AG09309 (cell line): Measurements from ENCODE around the gene SINHCAF.

ENCODE experiments used
- DNase-seq: peaks from one replicate; pipeline ENCODE4 v3.0.0-alpha.2; 2010; ENCODE audit warnings: low read depth
- H3K4me3 ChIP-seq: 2 replicates; pipeline ENCODE4 v1.5.1; 2011; ENCODE audit warnings: mild to moderate bottlenecking, low read depth, low read length, moderate library complexity; ENCODE audit not compliant: control insufficient read depth
- CTCF ChIP-seq: IDR thresholded peaks from 2 replicates; pipeline ENCODE4 v1.5.1; 2011; ENCODE audit warnings: mild to moderate bottlenecking, low read depth, low read length, inconsistent platforms; ENCODE audit not compliant: insufficient read depth, control insufficient read depth; ENCODE audit errors: missing control alignments

The SINHCAF gene

DNA sequence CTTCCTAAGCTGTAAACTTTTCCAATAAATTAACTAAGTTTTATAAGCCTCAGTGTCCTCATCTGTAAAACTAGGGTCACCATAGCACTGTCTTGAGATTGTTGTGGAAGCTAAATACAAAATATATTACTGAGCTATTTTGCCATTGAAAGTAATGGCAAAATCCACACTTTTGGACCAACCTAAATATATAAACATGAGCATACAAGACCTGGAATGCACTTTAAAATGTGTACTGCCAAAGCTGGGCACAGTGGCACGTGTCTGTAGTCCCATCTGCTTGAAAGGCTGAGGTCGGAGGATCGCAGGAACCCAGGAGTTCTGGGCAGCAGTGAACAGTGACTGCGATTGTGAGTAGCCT is 29.8 kb upstream of the SINHCAF start:
- no peak for TF ChIP-seq CTCF
- H3K4me3 ChIP-seq = no peak overlapping the region
- no peak for DNase-seq

DNA sequence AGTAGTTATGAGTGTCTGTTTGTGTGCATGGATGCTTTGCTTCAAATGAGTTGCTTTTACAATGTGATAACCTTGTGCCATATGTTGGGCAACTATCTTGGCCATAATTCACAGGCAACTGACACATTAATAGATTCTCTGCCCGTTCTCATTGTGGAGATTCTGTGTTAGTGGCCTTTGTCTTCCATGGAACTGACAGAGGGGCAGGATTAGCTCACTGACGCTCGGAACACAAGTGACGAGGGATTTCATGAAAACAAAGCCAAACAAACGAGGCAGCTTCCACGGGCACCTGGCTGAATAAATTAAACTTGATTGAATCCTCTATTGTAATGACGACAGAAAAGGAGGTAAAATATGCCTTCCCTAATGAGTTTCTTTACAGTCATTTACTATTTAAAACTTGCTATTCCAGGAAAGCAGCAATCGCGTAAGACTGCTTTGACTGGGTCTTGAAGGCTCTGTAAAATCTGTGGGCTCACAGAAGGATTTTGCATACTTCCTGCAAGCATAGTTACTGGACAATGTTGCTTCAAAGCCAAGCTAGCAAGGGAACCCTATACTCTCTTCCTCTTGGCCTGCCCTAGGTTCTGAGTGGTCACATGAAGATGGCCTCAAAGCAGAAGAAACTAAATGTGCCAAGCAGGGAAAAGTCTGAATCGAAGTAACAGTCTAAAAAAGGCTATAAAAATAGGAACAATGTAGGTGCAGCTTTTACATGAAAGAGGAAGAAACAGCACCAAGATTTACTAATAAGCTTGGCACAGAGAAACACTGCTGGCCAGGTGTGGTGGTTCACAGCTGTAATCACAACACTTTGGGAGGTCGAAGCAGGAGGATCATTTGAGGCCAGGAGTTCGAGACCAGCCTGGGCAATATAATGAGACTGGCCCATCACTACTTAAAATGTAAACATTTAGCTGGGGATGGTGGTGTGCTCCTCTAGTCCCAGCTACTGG is 28.1 kb upstream of the SINHCAF start:
- no peak for TF ChIP-seq CTCF
- DNase-seq = no peak
- no peak overlapping the region for H3K4me3 ChIP-seq

GRCh38 chr12:31346267-31346666 is 20.3 kb upstream of the SINHCAF start:
- no peak overlapping the region for H3K4me3 ChIP-seq
- no peak for TF ChIP-seq CTCF
- DNase-seq = no peak

DNA sequence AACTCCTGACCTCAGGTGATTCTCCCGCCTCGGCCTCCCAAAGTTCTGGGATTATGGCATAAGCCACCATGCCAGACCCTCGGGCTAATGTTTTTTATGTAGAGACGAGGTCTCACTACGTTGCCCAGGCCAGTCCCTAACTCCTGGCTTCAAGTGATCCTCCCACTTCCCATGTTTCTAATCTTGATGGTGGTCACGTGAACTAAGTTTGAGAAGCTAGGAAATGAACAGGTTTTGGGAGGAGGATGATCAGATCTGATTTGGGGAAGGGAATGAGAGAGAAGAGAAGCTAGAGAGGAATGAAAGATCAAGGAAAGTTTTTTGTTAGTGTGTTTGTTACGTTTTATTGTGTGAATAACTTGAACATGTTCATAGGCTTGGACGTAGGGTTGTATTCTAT is 17.2 kb upstream of the SINHCAF start:
- no peak for TF ChIP-seq CTCF
- no peak overlapping the region for H3K4me3 ChIP-seq
- DNase-seq = no peak

DNA sequence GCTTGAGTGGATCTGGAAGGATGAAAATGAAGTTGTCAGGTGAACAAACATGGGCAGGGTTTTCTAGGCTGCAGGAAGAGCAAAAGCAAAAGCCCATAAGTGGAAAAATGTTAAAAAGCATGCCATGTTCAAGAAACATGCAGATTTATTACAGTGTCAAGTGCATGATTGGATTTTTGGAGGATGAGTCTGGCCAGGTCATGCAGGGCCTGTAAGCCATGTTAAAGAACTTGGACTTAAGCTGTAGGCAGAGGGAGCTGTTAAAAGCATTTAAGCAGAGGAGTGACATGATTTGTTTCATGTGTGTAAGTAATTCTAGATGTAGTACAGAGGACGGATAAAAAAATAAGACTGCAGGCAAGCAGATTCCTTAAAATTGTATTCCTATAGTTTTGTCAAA is 16.3 kb upstream of the SINHCAF start:
- no peak overlapping the region for H3K4me3 ChIP-seq
- DNase-seq = no peak
- no peak for TF ChIP-seq CTCF

DNA sequence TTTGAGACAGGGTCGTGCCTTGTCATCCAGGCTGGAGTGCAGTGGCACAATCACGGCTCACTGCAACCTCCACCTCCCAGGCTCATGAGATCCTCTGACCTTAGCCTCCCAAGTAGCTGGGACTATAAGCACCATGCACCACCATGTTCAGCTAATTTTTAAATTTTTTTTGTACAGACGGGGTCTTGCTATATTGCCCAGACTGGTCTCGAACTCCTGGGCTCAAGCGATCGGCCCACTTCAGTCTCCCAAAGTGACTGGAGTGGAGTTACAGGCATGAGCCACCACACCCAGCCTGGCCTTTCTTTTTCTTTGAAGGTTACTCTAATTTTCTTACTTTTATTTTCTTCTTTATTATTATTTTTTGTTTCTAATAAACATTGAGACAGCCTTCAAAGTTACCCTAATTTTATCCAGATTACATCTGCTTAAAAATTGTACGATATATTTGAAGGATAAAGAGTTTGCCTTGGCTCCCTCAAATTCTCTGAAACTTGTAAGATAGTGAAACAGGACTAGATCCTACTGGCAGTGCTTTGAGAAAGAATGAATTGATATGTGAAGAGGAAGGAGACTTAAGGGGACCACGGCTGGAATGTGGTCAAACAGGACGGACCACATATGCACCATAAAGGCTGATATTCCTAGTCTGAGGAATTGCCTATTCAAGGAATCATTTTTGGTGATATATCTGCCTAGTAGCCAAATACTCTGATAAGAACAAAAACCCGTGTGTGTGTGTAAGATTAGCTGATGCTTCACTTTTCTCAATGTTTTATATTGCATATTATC is 14.1 kb upstream of the SINHCAF start:
- no peak for DNase-seq
- no peak for TF ChIP-seq CTCF
- H3K4me3 ChIP-seq = no peak overlapping the region
